Stomach (tissue), 4 donors: Measurements from ENCODE around the gene PPP4R4.

Experiments
- CTCF ChIP-seq, 7 experiments: fragments of 450-650 bp in 4 of 7; fragments of 200-600 bp in 3 of 7; sonication (generic) in 3 of 7; IDR thresholded peaks; one replicate each; pipeline ENCODE4 v1.5.1; 2016 to 2019; ENCODE audit warnings: antibody characterized with exemption in 7 of 7, control low read depth in 2 of 7, mild to moderate bottlenecking in 1 of 7
- POLR2A ChIP-seq, 4 donors: fragments of 450-650 bp; IDR thresholded peaks; one replicate each; pipeline ENCODE4 v1.6.1; 2016; ENCODE audit warnings: antibody characterized with exemption in 4 of 4, control low read depth in 2 of 4, mild to moderate bottlenecking in 1 of 4, moderate library complexity in 1 of 4

- no peak for TF ChIP-seq CTCF (IDR thresholded peaks at IDR 0.05)
- no peak for TF ChIP-seq POLR2A (IDR thresholded peaks at IDR 0.05)
These were observed 47.3 kb upstream of the PPP4R4 start for GRCh38 chr14:94126800-94127199.
